Sigmoid colon (tissue), 7 donors: ENCODE measurements around the gene EVA1A. TPM values are rescaled to one million over a fixed set of nuclear protein-coding genes. Genes with fewer than 3 reads are reported as not detected.
A peak's percentile ranks its signal among the peaks of the same experiment; 100 is the strongest.

ENCODE experiments used
- DNase-seq: peaks from one replicate; pipeline ENCODE4 v3.0.0-alpha.2; 2019
- H3K27ac ChIP-seq, 4 donors: fragments of 200-600 bp; sonication (generic); one replicate each; pipeline ENCODE4 v1.5.1; 2016 to 2019; ENCODE audit warnings: mild to moderate bottlenecking in 1 of 4
- H3K27me3 ChIP-seq, 3 donors: fragments of 200-600 bp; sonication (generic); one replicate each; pipeline ENCODE4 v1.5.1; 2019; ENCODE audit warnings: mild to moderate bottlenecking in 1 of 3
- H3K36me3 ChIP-seq, 4 donors: fragments of 200-600 bp; sonication (generic); one replicate each; pipeline ENCODE4 v1.5.1; 2016 to 2019
- H3K4me1 ChIP-seq, 4 donors: fragments of 200-600 bp; sonication (generic); one replicate each; pipeline ENCODE4 v1.5.1; 2017 to 2019
- H3K4me3 ChIP-seq, 4 donors: fragments of 200-600 bp; sonication (generic); one replicate each; pipeline ENCODE4 v1.5.1; 2017 to 2019; ENCODE audit warnings: mild to moderate bottlenecking in 2 of 4, moderate library complexity in 1 of 4
- H3K9me3 ChIP-seq, 4 donors: fragments of 200-600 bp in 3 of 4; sonication (generic) in 3 of 4; one replicate each; pipeline versions ENCODE4 v1.5.1 to v1.6.1; 2013 to 2019
- CTCF ChIP-seq, 4 experiments: fragments of 450-650 bp in 3 of 4; fragments of 200-600 bp in 1 of 4; IDR thresholded peaks; one replicate each; pipeline ENCODE4 v1.5.1; 2016 to 2019; ENCODE audit warnings: antibody characterized with exemption in 4 of 4, mild to moderate bottlenecking in 3 of 4, moderate library complexity in 2 of 4
- EP300 ChIP-seq, 4 donors: sonication (generic); formaldehyde crosslinking; IDR thresholded peaks; one replicate each; pipeline ENCODE4 v1.6.1; 2017; ENCODE audit warnings: antibody characterized with exemption in 4 of 4
- POLR2A ChIP-seq, 2 donors: fragments of 450-650 bp; IDR thresholded peaks; one replicate each; pipeline ENCODE4 v1.6.1; 2016; ENCODE audit warnings: antibody characterized with exemption in 2 of 2, mild to moderate bottlenecking in 2 of 2, moderate library complexity in 2 of 2
- POLR2AphosphoS5 ChIP-seq, 4 donors: sonication (generic); formaldehyde crosslinking; IDR thresholded peaks; one replicate each; pipeline ENCODE4 v1.6.1; 2017; ENCODE audit warnings: antibody characterized with exemption in 4 of 4
- WGBS, 2 donors: extraction: QIAGEN DNeasy Blood & Tissue Kit; methylation state at CpG; one replicate each; pipeline ENCODE4 v1.1.7; 2013; 5-methylcytosine and 5-hydroxymethylcytosine counted together
- intact Hi-C: fragments of 100-400 bp; cut with DNase I; formaldehyde crosslinking; loops from one replicate; pipeline ENCODE4 v1.15.1; 2023
- polyA plus RNA-seq, 3 donors: library from polyadenylated mRNA; stranded (reverse); fragments of 200-250 nt; gene quantifications; one replicate each; pipeline ENCODE4 v1.2.3, GENCODE V29; 2013
- total RNA-seq, 4 donors: library from RNA; depleted of rRNA; stranded (reverse); fragments of >200 nt; gene quantifications; one replicate each; pipeline ENCODE4 v1.1.0, GENCODE V29; 2016
- donor health status: healthy with polysubstance abuse.
- donor health status: Bipolar disorder and iron deficiency.
- donor health status: healthy.

Gene EVA1A
- total and polyA plus RNA-seq, 7 donors: 1.2 to 5.4 (median 1.2) TPM; not detected in 4

DNA sequence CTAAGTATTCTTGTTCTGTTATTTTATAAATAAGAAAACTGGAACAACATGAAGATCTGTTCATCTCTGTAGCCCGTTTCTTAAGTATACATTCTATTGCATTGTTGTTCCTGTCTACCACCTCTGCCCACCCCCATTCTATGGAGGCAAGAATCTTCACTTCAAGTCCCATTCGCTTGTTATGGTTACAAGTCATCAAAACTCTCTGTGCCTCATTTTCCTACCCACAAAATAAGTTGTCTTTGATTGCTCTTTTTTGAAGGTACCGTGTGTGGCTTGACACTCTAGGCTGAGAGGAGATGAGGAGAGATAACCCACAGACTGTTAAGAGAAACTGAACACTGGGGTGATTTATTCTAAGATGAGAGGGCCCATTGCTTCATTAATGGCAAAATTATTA lies 2.9 kb upstream of the EVA1A start:
- intact Hi-C loops: no loop called here
- 73 to 77% methylated on average over 3 of the region's 3 CpGs for WGBS, 2 donors

GRCh38 chr2:75562513-75562864 lies 1.8 kb upstream of the EVA1A start:
- H3K36me3 ChIP-seq: no peaks in the 10 kb centered on the region
- no peak overlapping the region for H3K27ac ChIP-seq
- peaks cover 8 to 35% (median 15%) of the 10 kb centered on the region in 3 donors for H3K27me3 ChIP-seq
- TF ChIP-seq POLR2A (IDR thresholded peaks at IDR 0.05) (no peak), EP300 (IDR thresholded peaks at IDR 0.05) (no peak), POLR2AphosphoS5 (IDR thresholded peaks at IDR 0.05) (no peak), CTCF (IDR thresholded peaks at IDR 0.05) (no peak)
- H3K9me3 ChIP-seq: no peaks in the 10 kb centered on the region
- no peak for DNase-seq
- intact Hi-C loops: no loop called here
- peaks cover 0 to 17% (median 15%) of the 10 kb centered on the region in 4 donors for H3K4me1 ChIP-seq
- H3K4me3 ChIP-seq: no peak overlapping the region
- WGBS, 2 donors: 66 to 82% methylated on average over 5 of the region's 5 CpGs

More for the DNA sequence above, 2.9 kb upstream of the EVA1A start:
- Histone ChIP-seq H3K27me3 (peaks cover 8 to 28% (median 15%) of the 10 kb centered on the region in 3 donors), H3K27ac (no peak overlapping the region), H3K9me3 (no peaks in the 10 kb centered on the region), H3K4me3 (no peak overlapping the region), H3K36me3 (no peaks in the 10 kb centered on the region), H3K4me1 (peaks cover 0 to 17% (median 15%) of the 10 kb centered on the region in 4 donors)
- DNase-seq: no peak
- TF ChIP-seq POLR2AphosphoS5 (IDR thresholded peaks at IDR 0.05) (no peak), POLR2A (IDR thresholded peaks at IDR 0.05) (no peak), CTCF (IDR thresholded peaks at IDR 0.05) (no peak), EP300 (IDR thresholded peaks at IDR 0.05) (no peak)

GRCh38 chr2:75561566-75562512 lies 1.1 kb upstream of the EVA1A start:
- 65 to 67% methylated on average over 11 of the region's 11 CpGs for WGBS, 2 donors
- DNase-seq: no peak
- TF ChIP-seq EP300 (IDR thresholded peaks at IDR 0.05): no peak
- no peak for TF ChIP-seq POLR2A (IDR thresholded peaks at IDR 0.05)
- no peak for TF ChIP-seq POLR2AphosphoS5 (IDR thresholded peaks at IDR 0.05)
- no peak for TF ChIP-seq CTCF (IDR thresholded peaks at IDR 0.05)
- Histone ChIP-seq H3K27ac (no peak overlapping the region), H3K4me3 (no peak overlapping the region), H3K27me3 (peaks cover 8 to 35% (median 15%) of the 10 kb centered on the region in 3 donors), H3K4me1 (peaks cover 0 to 17% (median 15%) of the 10 kb centered on the region in 4 donors), H3K9me3 (no peaks in the 10 kb centered on the region), H3K36me3 (no peaks in the 10 kb centered on the region)
- intact Hi-C loops: no loop called here

- Histone ChIP-seq H3K4me3 (peak overlapping the region; percentile 18 to 49 (median 44)), H3K36me3 (no peaks in the 10 kb centered on the region), H3K27me3 (peaks cover 8 to 35% (median 15%) of the 10 kb centered on the region in 3 donors), H3K4me1 (peaks cover 0 to 17% (median 15%) of the 10 kb centered on the region in 4 donors), H3K27ac (peak overlapping the region in 1 of 4 donors; percentile 4), H3K9me3 (no peaks in the 10 kb centered on the region)
- TF ChIP-seq POLR2AphosphoS5 (IDR thresholded peaks at IDR 0.05): no peak
- TF ChIP-seq CTCF (IDR thresholded peaks at IDR 0.05): no peak
- no peak for TF ChIP-seq POLR2A (IDR thresholded peaks at IDR 0.05)
- TF ChIP-seq EP300 (IDR thresholded peaks at IDR 0.05): no peak
- intact Hi-C loops: no loop called here
- DNase-seq: no peak
- 2 to 10% methylated on average over 43 of the region's 43 CpGs for WGBS, 2 donors
Observed at GRCh38 chr2:75560022-75560767, 544 bp downstream of the EVA1A start.
